ENCODE data around the gene CENPV.

DNA sequence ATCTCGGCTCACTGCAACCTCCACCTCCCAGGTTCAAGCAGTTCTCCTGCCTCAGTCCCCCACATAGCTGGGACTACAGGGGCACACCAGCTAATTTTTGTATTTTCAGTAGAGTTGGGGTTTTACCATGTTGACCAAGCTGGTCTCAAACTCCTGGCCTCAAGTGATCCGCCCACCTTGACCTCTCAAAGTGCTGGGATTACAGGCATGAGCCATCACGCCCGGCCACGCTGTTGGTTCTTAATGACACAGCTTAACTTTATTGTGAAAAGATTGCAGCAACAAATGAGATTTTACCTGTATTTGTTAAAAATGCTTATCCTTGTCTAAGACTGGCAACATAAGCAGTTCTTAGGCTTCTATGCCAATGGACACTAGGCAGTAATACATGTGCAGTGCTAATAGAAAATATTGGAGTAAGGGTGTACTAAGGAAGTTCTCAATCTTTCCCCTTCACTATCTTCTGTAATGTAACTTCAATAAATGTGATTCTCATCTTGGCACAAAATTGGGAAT is 30.6 kb upstream of the CENPV start:
- TF ChIP-seq POLR2A (IDR thresholded peaks at IDR 0.05) (no peak), POLR2AphosphoS5 (IDR thresholded peaks at IDR 0.05) (no peak)
- TF ChIP-seq, protein P1, sequence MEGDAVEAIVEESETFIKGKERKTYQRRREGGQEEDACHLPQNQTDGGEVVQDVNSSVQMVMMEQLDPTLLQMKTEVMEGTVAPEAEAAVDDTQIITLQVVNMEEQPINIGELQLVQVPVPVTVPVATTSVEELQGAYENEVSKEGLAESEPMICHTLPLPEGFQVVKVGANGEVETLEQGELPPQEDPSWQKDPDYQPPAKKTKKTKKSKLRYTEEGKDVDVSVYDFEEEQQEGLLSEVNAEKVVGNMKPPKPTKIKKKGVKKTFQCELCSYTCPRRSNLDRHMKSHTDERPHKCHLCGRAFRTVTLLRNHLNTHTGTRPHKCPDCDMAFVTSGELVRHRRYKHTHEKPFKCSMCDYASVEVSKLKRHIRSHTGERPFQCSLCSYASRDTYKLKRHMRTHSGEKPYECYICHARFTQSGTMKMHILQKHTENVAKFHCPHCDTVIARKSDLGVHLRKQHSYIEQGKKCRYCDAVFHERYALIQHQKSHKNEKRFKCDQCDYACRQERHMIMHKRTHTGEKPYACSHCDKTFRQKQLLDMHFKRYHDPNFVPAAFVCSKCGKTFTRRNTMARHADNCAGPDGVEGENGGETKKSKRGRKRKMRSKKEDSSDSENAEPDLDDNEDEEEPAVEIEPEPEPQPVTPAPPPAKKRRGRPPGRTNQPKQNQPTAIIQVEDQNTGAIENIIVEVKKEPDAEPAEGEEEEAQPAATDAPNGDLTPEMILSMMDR (IDR thresholded peaks at IDR 0.05) = no peak

Measured in breast epithelium (tissue), 3 donors.